ENCODE measurements around the gene ZFR2.
A peak's percentile ranks its signal among the peaks of the same experiment; 100 is the strongest.
"Not testable (repeated sequence)": the region's sequence is repeated elsewhere in the genome, so short reads cannot be mapped to it uniquely, and the experiment has no call there.

The ZFR2 gene

GRCh38 chr19:3771906-3772455 lies 96.9 kb downstream of the ZFR2 start, which contains the start of gene RAX2:
Gene RAX2 (minus strand): TSS chr19:3772228. CDS start chr19:3771742, 486 bp downstream.
- DNase-seq (ENCODE audit: low read depth in 2 of 2): no peak

DNA sequence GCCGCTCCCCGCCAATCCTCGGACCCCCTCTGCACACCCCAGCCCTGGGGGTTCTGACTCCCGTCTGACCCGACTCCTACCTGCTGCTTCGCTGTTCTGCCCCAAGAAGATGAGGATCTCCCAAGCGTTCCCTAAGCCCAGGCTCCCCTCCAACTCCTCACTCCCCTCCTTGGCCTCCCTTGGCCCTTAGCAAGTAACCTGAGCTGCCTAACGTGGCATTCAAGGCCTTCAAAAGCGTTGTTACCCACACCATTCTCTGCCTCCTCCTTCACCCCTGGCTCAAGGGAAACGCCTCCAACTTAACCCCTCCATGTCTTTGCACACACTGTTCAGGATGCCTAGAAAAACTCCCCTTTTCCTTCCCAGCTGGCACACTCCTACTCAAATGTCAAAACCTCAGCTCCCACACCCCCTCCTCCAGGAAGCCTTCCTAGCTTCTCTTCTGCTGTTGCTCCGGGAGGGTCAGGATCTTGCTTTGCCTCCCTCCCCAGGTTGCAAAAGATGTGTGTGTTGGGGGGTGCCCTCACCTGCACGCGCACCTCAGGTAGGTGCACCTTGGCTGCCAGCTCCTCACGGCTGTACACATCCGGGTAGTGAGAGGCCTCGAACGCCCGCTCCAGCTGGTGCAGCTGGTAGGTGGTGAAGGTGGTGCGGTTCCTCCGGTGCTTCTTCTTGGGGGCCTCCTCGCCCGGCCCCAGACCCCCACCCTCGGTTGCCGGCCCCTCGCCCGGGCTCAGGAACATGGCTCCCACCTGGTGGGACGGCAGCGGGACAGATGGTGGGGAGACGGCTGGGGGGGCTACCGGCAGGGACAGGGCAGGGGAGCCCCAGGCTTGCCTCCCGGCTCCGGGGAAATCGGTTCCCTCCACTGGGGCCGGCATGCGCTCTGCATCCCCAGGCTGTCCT lies 97.6 kb downstream of the ZFR2 start:
- DNase-seq (ENCODE audit: low read depth in 2 of 2): no peak

DNA sequence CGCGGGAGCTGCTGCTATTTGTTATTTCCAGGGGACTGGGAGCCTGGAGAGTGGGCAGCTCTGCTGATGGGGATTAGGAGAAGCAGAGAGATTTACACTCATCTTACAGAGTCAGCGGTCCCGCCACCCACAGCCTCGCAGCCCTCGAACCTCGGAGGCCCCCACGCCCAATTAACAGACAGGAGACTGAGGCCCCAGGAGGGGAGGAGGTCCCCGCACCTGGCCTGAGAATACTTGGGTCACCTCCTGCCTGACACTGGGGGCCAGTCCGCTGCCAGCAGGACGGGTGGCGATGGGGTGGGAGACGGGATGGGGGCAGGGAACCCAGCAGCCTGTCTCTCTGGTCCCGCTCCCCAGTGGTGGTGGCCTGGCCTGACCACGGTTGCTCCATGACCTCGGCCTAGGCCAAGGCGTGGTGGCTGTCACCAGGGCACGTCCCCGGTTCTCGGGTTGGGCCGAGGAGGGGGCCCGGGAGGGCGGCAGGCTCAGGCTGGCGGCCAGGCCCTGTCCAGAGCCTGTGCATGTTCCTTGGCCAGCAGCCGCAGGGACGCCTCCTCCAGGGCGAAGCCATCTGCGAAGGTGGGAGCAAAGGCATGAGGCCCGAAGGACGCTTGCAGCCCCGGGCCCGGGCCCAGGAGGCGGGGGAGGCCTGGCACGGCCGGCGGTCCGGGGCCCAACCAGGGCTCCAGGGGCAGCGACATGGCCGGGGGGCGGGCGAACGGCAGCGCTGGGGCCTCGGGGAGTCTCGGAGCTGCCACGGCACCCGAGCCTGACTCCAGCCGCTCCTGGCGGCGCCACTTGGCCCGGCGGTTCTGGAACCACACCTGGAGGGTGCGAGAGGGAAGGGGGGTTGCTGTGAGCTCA lies 98.5 kb downstream of the ZFR2 start:
- no peak for DNase-seq (ENCODE audit: low read depth in 2 of 2)

GRCh38 chr19:3769494-3769893 lies 99.3 kb downstream of the ZFR2 start:
- DNase-seq (ENCODE audit: low read depth in 2 of 2): no peak

DNA sequence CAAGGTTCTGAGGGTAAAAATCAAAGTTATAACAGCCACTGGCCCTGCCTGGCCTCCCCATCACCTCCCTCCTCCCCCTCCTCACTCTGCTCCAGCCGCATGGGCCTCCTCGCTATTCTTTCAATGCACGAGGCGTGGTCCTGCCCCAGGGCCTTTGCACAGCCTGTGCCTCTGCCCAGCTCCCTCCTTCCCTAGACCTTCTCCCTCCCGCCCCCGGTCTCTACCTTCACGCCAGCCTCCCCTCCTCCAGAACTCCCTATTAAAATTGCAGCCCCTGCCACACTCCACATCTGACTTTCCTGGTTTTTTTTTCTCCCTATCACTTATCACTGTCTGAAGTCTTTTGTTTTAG lies 100.1 kb downstream of the ZFR2 start:
- DNase-seq (ENCODE audit: low read depth in 2 of 2): no peak

DNA sequence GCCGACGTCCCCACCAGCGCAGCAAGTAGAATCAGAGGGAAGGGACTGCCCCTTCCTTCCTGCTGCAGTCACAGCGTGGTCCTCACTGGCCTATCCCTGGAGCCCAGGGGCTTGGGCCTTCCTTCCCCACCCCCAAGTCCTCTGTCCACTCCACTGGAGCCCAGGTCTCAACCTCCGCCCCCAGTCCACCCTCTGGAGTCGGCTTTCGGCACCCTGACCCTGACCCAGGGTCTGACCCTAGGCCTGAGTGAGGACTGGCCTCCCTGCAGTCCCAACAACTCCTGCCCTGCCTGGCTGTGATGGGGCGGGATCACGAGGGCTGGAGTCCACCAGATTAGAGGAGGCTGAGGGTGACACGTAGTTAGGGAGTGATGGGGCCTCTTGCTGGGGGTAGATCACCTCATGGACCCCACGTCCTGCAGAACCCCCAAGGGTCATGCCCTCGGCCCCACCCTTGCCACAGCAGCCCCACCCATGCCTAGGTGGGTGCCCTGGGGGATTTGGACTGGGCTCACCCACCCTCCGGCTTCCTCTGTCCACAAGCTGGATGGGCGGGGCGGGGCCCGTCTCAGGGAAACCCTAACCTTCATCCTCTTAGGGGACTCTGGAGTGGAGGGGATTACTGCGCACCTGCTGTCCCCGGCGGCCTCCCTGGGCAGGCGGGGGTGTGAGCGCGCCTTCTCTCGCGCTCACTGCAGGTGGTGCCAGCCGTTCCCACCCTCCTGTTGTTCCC lies 100.7 kb downstream of the ZFR2 start:
- no peak for DNase-seq (ENCODE audit: low read depth in 2 of 2)

- no peak for DNase-seq (ENCODE audit: low read depth in 2 of 2)
These were observed 101.8 kb downstream of the ZFR2 start for GRCh38 chr19:3767050-3767449.

GRCh38 chr19:3766520-3766919 lies 102.3 kb downstream of the ZFR2 start:
- no peak for DNase-seq (ENCODE audit: low read depth in 2 of 2)

GRCh38 chr19:3765757-3766156 lies 103.1 kb downstream of the ZFR2 start:
- not testable (repeated sequence) for DNase-seq (ENCODE audit: low read depth in 2 of 2)

DNA sequence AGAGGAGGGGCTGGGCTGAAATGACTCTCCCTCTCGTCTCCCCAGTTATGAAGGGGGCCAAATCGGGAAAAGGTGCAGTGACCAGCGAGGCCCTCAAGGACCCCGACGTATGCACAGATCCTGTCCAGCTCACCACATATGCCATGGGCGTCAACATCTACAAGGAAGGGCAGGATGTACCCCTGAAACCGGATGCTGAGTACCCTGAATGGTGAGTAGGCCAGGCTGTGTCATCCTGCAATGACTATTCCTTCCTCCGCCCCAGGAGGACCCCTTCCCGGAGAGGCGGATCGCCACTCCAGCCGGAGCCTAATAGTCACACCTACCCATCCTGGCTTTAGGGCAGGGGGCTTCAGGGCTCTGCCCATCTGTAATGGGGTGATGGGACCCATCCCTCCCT lies 103.7 kb downstream of the ZFR2 start:
- DNase-seq (ENCODE audit: low read depth in 2 of 2): no peak

GRCh38 chr19:3762501-3763459 lies 106.1 kb downstream of the ZFR2 start, which contains the start of gene MRPL54:
Gene MRPL54 (plus strand): TSS chr19:3762682. CDS start chr19:3762701, 19 bp downstream.
- DNase-seq (ENCODE audit: low read depth in 2 of 2): peak; percentile 99

- no peak for DNase-seq (ENCODE audit: low read depth in 2 of 2)
These were observed 106.7 kb downstream of the ZFR2 start for GRCh38 chr19:3762130-3762473.

GRCh38 chr19:3761382-3762129 lies 107.3 kb downstream of the ZFR2 start, which contains the start of gene APBA3:
Gene APBA3 (minus strand): TSS chr19:3761692. CDS start chr19:3760264, 1,428 bp downstream.
- peak; percentile 91 for DNase-seq (ENCODE audit: low read depth in 2 of 2)

GRCh38 chr19:3760871-3761361 lies 107.9 kb downstream of the ZFR2 start:
- no peak for DNase-seq (ENCODE audit: low read depth in 2 of 2)

DNA sequence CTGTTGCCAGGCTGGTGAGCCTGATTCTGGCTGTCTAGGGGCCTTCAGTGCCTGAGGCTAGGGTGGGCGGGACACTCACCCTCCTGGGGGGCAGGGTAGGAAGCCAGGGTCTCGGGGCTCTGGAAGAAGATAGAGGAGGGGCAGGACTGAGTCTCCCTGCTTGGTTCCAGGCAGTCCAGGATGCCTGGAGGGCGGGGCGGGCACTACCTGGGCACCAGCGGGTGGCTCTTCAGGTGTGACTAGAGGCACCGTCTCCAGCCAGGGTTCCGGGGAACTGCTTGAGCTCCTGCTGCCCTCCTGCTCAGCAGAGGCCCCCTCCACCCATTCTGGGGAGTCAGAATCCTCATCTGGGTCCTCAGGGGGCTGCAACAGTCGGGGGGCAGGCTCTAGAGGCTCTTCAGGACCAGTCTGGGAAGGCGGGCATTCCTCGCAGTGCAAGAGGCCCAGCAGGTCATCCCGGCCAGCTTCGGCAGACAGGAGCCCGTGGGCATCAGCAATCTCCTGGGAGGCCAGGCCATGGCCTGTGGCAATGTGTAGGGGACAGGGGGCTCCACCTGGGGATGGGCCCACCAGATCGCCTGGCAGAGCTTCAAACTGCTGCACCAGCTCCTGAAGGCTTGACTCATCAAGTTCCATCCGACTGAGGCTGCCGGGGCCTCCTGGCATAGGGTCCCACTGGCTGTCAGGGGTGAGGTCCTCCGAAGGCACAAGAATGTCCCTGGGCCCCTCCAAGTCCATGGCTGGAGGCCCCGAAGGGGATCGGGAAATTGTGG lies 109.2 kb downstream of the ZFR2 start:
- no peak for DNase-seq (ENCODE audit: low read depth in 2 of 2)

DNA sequence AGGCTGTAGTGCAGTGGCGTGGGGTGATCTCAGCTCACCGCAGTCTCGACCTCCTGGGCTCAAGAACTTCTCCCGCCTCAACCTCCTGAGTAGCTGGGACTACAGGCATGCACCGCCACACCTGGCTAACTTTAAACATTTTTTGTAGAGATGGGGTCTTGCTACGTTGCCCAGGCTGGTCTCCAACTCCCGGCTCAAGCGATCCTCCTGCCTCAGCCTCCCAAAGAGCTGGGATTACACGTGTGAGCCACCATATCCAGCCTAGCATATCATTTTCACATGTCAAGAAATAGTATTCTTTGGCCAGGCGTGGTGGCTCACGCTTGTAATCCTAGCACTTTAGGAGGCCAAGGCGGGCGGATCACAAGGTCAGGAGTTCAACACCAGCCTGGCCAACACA lies 110.5 kb downstream of the ZFR2 start:
- DNase-seq (ENCODE audit: low read depth in 2 of 2): not testable (repeated sequence)

GRCh38 chr19:3757705-3758104 lies 111.1 kb downstream of the ZFR2 start:
- not testable (repeated sequence) for DNase-seq (ENCODE audit: low read depth in 2 of 2)
